ENCODE measurements around the gene GFRAL. TPM values are rescaled to one million over a fixed set of nuclear protein-coding genes. Genes with fewer than 3 reads are reported as not detected.

Gene GFRAL
- polyA plus RNA-seq, 1 donor from 2014 or later, result not detected

DNA sequence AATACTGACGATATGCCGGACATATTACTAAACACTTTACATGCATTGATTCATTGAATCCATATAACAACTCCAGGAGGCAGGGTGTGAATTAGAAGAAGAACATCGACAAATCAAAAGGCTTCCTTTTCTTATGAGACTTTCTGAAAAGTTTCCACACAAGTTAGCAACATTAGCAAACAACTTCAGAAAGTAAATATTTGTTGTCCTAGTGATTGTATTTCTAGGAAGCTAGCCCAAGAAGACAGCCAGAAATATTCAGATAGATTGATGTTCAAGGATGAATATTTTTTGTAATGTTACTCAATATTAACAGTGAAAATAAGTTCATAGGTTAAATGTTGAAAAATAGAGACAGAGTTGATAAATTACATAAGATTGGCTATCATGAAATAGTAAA lies 120.6 kb downstream of the GFRAL start:
- Histone ChIP-seq H3K4me3 (ENCODE audit: low read length) (no peak overlapping the region), H3K27ac (ENCODE audit: low read length) (no peak overlapping the region), H3K9me2 (ENCODE audit: insufficient read depth, low read length) (no peaks in the 10 kb centered on the region), H3K27me3 (ENCODE audit: insufficient read depth, low read depth, low read length) (no peaks in the 10 kb centered on the region), H3K79me2 (replicated peaks; ENCODE audit: insufficient read depth, low read length) (no peaks in the 10 kb centered on the region), H3K9ac (ENCODE audit: low read length) (no peak overlapping the region), H3K9me3 (ENCODE audit: low read length) (no peaks in the 10 kb centered on the region), H3F3A (ENCODE audit: insufficient read depth, low read length, poor library complexity, severe bottlenecking) (no peaks in the 10 kb centered on the region), H3K4me2 (ENCODE audit: low read length) (no peak overlapping the region), H3K36me3 (ENCODE audit: insufficient read depth, low read length) (no peaks in the 10 kb centered on the region), H4K20me1 (ENCODE audit: insufficient read depth) (no peaks in the 10 kb centered on the region), H2AFZ (ENCODE audit: low read depth, low read length) (no peak overlapping the region)
- no peak for TF ChIP-seq MXI1 (conservative IDR thresholded peaks at IDR 0.05; ENCODE audit: poor library complexity, severe bottlenecking)
- no peak for TF ChIP-seq SMC3 (conservative IDR thresholded peaks at IDR 0.05; ENCODE audit: poor library complexity)
- no peak for TF ChIP-seq RAD21 (conservative IDR thresholded peaks at IDR 0.05)
- TF ChIP-seq POLR2AphosphoS5 (IDR thresholded peaks at IDR 0.05), result no peak
- no peak for TF ChIP-seq TAF1 (IDR thresholded peaks at IDR 0.05; ENCODE audit: low read depth)
- TF ChIP-seq EZH2 (IDR thresholded peaks at IDR 0.05; ENCODE audit: borderline replicate concordance, insufficient read depth, low read length, poor library complexity, severe bottlenecking), result no peak
- no peak for TF ChIP-seq EP300 (conservative IDR thresholded peaks at IDR 0.05; ENCODE audit: poor library complexity, severe bottlenecking)
- TF ChIP-seq, protein P1, sequence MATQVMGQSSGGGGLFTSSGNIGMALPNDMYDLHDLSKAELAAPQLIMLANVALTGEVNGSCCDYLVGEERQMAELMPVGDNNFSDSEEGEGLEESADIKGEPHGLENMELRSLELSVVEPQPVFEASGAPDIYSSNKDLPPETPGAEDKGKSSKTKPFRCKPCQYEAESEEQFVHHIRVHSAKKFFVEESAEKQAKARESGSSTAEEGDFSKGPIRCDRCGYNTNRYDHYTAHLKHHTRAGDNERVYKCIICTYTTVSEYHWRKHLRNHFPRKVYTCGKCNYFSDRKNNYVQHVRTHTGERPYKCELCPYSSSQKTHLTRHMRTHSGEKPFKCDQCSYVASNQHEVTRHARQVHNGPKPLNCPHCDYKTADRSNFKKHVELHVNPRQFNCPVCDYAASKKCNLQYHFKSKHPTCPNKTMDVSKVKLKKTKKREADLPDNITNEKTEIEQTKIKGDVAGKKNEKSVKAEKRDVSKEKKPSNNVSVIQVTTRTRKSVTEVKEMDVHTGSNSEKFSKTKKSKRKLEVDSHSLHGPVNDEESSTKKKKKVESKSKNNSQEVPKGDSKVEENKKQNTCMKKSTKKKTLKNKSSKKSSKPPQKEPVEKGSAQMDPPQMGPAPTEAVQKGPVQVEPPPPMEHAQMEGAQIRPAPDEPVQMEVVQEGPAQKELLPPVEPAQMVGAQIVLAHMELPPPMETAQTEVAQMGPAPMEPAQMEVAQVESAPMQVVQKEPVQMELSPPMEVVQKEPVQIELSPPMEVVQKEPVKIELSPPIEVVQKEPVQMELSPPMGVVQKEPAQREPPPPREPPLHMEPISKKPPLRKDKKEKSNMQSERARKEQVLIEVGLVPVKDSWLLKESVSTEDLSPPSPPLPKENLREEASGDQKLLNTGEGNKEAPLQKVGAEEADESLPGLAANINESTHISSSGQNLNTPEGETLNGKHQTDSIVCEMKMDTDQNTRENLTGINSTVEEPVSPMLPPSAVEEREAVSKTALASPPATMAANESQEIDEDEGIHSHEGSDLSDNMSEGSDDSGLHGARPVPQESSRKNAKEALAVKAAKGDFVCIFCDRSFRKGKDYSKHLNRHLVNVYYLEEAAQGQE (IDR thresholded peaks at IDR 0.05; ENCODE audit: borderline replicate concordance), result no peak
- TF ChIP-seq, protein P2, sequence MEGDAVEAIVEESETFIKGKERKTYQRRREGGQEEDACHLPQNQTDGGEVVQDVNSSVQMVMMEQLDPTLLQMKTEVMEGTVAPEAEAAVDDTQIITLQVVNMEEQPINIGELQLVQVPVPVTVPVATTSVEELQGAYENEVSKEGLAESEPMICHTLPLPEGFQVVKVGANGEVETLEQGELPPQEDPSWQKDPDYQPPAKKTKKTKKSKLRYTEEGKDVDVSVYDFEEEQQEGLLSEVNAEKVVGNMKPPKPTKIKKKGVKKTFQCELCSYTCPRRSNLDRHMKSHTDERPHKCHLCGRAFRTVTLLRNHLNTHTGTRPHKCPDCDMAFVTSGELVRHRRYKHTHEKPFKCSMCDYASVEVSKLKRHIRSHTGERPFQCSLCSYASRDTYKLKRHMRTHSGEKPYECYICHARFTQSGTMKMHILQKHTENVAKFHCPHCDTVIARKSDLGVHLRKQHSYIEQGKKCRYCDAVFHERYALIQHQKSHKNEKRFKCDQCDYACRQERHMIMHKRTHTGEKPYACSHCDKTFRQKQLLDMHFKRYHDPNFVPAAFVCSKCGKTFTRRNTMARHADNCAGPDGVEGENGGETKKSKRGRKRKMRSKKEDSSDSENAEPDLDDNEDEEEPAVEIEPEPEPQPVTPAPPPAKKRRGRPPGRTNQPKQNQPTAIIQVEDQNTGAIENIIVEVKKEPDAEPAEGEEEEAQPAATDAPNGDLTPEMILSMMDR (IDR thresholded peaks at IDR 0.05; ENCODE audit: poor library complexity, severe bottlenecking), result no peak

GRCh38 chr6:55448451-55448850 lies 121.2 kb downstream of the GFRAL start:
- Histone ChIP-seq H3K36me3 (ENCODE audit: insufficient read depth, low read length) (no peaks in the 10 kb centered on the region), H3K9me2 (ENCODE audit: insufficient read depth, low read length) (no peaks in the 10 kb centered on the region), H3K9me3 (ENCODE audit: low read length) (no peaks in the 10 kb centered on the region), H4K20me1 (ENCODE audit: insufficient read depth) (no peaks in the 10 kb centered on the region), H2AFZ (ENCODE audit: low read depth, low read length) (no peak overlapping the region), H3K79me2 (replicated peaks; ENCODE audit: insufficient read depth, low read length) (no peaks in the 10 kb centered on the region), H3K9ac (ENCODE audit: low read length) (no peak overlapping the region), H3K4me2 (ENCODE audit: low read length) (no peak overlapping the region), H3K27me3 (ENCODE audit: insufficient read depth, low read depth, low read length) (no peaks in the 10 kb centered on the region), H3K27ac (ENCODE audit: low read length) (no peak overlapping the region), H3F3A (ENCODE audit: insufficient read depth, low read length, poor library complexity, severe bottlenecking) (no peaks in the 10 kb centered on the region), H3K4me3 (ENCODE audit: low read length) (no peak overlapping the region)
- TF ChIP-seq, protein P2 (IDR thresholded peaks at IDR 0.05; ENCODE audit: poor library complexity, severe bottlenecking), result no peak
- no peak for TF ChIP-seq RAD21 (conservative IDR thresholded peaks at IDR 0.05)
- TF ChIP-seq POLR2AphosphoS5 (IDR thresholded peaks at IDR 0.05), result no peak
- no peak for TF ChIP-seq EP300 (conservative IDR thresholded peaks at IDR 0.05; ENCODE audit: poor library complexity, severe bottlenecking)

Measured in neural cell (in vitro differentiated cells).